HCT116 (cell line): ENCODE measurements around the gene SH3D19. TPM values are rescaled to one million over a fixed set of nuclear protein-coding genes. Genes with fewer than 3 reads are reported as not detected.

Experiments
- ATAC-seq: fragments of 200-7000 bp; cut with Tn5 transposase; 2 replicates; pipeline ENCODE4 v1.9.1; 2020; ENCODE audit warnings: mild to moderate bottlenecking, moderate library complexity
- BruUV-seq: library from RNA; stranded (reverse); fragments of 400-500 nt; replicated peaks from 2 replicates; lab custom pipeline; 2021; lab: Mats Ljungman, UMichigan
- CTCF ChIA-PET: fragments of 300-600 bp; sonication (Branson Sonifier 250); formaldehyde crosslinking; loops from one replicate; lab custom pipeline; 2021; ENCODE audit warnings: antibody characterized with exemption; lab: Charles Lee
- POLR2A ChIA-PET: fragments of 300-600, 350-600 bp; sonication (Branson Sonifier 250); formaldehyde crosslinking; loops from one replicate; lab custom pipeline; 2021; ENCODE audit warnings: antibody characterized with exemption; lab: Charles Lee
- RAD21 ChIA-PET, 2 experiments: fragments of 300-600 bp; sonication (Branson Sonifier 250); formaldehyde crosslinking; loops; one replicate each; lab custom pipeline; 2023; ENCODE audit warnings: low total read pairs in 2 of 2; ENCODE audit not compliant: uncharacterized antibody in 2 of 2, unreplicated experiment in 2 of 2, low non-redundant PET in 1 of 2; lab: Charles Lee
- DNase-seq: peaks from one replicate; pipeline ENCODE4 v3.0.0-alpha.2; 2010; ENCODE audit warnings: low read depth, low spot score
- H2AFZ ChIP-seq: fragments of 200-600 bp; shearing (Covaris generic), sonication (generic); 2 replicates; pipeline ENCODE4 v1.6.1; 2017; ENCODE audit warnings: low read depth, mixed run types, mixed read lengths, antibody characterized with exemption, low read length; ENCODE audit not compliant: poor library complexity, severe bottlenecking
- H3K27ac ChIP-seq: 2 replicates; pipeline ENCODE4 v1.5.1; 2012; ENCODE audit warnings: low read depth, low read length
- H3K27me3 ChIP-seq: fragments of 200-600 bp; sonication (generic); 2 replicates; pipeline ENCODE4 v1.6.1; 2016; ENCODE audit warnings: mixed run types, low read length, mixed read lengths; ENCODE audit not compliant: insufficient read depth
- H3K36me3 ChIP-seq, 2 experiments: fragments of 200-500 bp in 1 of 2; fragments of 200-600 bp in 1 of 2; sonication (Bioruptor generic) in 1 of 2; sonication (generic) in 1 of 2; 2 replicates each; pipeline versions ENCODE4 v1.5.1 to v1.6.1; 2014 to 2016; ENCODE audit warnings: low read length in 2 of 2, inconsistent platforms in 1 of 2, mixed read lengths in 1 of 2, mixed run types in 1 of 2; ENCODE audit not compliant: insufficient read depth in 2 of 2, control insufficient read depth in 1 of 2
- H3K4me1 ChIP-seq, 2 experiments: fragments of 200-600 bp in 1 of 2; sonication (generic) in 1 of 2; 2 replicates each; pipeline versions ENCODE4 v1.5.1 to v1.6.1; 2012 to 2017; ENCODE audit warnings: low read length in 2 of 2, inconsistent platforms in 1 of 2, mild to moderate bottlenecking in 1 of 2, mixed read lengths in 1 of 2, mixed run types in 1 of 2, moderate library complexity in 1 of 2; ENCODE audit not compliant: insufficient read depth in 2 of 2, control insufficient read depth in 1 of 2
- H3K4me2 ChIP-seq: fragments of 200-600 bp; sonication (generic); 2 replicates; pipeline ENCODE4 v1.6.1; 2017; ENCODE audit warnings: mixed run types, low read length, mixed read lengths
- H3K4me3 ChIP-seq, 2 experiments: fragments of 200-600 bp in 1 of 2; sonication (generic) in 1 of 2; replicated peaks in 1 of 2; 2 replicates each; pipeline ENCODE4 v1.5.1; 2011 to 2016; ENCODE audit warnings: low read length in 2 of 2, control low read depth in 1 of 2, low read depth in 1 of 2, mild to moderate bottlenecking in 1 of 2, mixed read lengths in 1 of 2, mixed run types in 1 of 2
- H3K79me2 ChIP-seq: fragments of 200-600 bp; sonication (generic); 2 replicates; pipeline ENCODE4 v1.6.1; 2017; ENCODE audit warnings: mild to moderate bottlenecking, mixed run types, low read length, moderate library complexity, mixed read lengths; ENCODE audit not compliant: insufficient read depth
- H3K9ac ChIP-seq: fragments of 200-600 bp; sonication (generic); 2 replicates; pipeline ENCODE4 v1.6.1; 2016; ENCODE audit warnings: low read length, mixed read lengths
- H3K9me2 ChIP-seq: fragments of 200-600 bp; sonication (generic), shearing (Covaris generic); 2 replicates; pipeline ENCODE4 v1.6.1; 2017; ENCODE audit warnings: mixed run types, mild to moderate bottlenecking, moderate library complexity; ENCODE audit not compliant: insufficient read depth
- H3K9me3 ChIP-seq, 2 experiments: fragments of 200-500 bp in 1 of 2; fragments of 200-600 bp in 1 of 2; sonication (Bioruptor generic) in 1 of 2; sonication (generic) in 1 of 2; 2 replicates each; pipeline ENCODE4 v1.6.1; 2014 to 2017; ENCODE audit warnings: low read length in 2 of 2, mixed read lengths in 2 of 2, inconsistent platforms in 1 of 2, low read depth in 1 of 2, mild to moderate bottlenecking in 1 of 2, mixed run types in 1 of 2, moderate library complexity in 1 of 2; ENCODE audit not compliant: control insufficient read depth in 1 of 2, insufficient read depth in 1 of 2
- H4K20me1 ChIP-seq: fragments of 200-600 bp; sonication (generic), shearing (Covaris generic); 2 replicates; pipeline ENCODE4 v1.6.1; 2017; ENCODE audit warnings: mixed run types, mild to moderate bottlenecking, moderate library complexity; ENCODE audit not compliant: insufficient read depth
- CBX3 ChIP-seq: IDR thresholded peaks from 2 replicates; pipeline ENCODE4 v1.6.1; 2012; ENCODE audit warnings: low read depth
- CEBPB ChIP-seq: IDR thresholded peaks from 2 replicates; pipeline ENCODE4 v1.6.1; 2012; ENCODE audit warnings: low read depth
- EGR1 ChIP-seq: IDR thresholded peaks from 2 replicates; pipeline ENCODE4 v1.6.1; 2012; ENCODE audit warnings: low read depth
- EZH2 ChIP-seq: fragments of 200-600 bp; sonication (generic); IDR thresholded peaks from 2 replicates; pipeline ENCODE4 v1.6.1; 2017; ENCODE audit warnings: antibody characterized with exemption, mixed run types
- EZH2phosphoT487 ChIP-seq: fragments of 200-600 bp; IDR thresholded peaks from 2 replicates; pipeline ENCODE4 v1.6.1; 2018; ENCODE audit warnings: antibody characterized with exemption, borderline replicate concordance
- FOSL1 ChIP-seq: IDR thresholded peaks from 2 replicates; pipeline ENCODE4 v1.6.1; 2012; ENCODE audit warnings: low read depth
- POLR2AphosphoS5 ChIP-seq: IDR thresholded peaks from 2 replicates; pipeline ENCODE4 v1.6.1; 2011; ENCODE audit warnings: mild to moderate bottlenecking, low read depth, low read length, moderate library complexity
- RAD21 ChIP-seq: IDR thresholded peaks from 2 replicates; pipeline ENCODE4 v1.6.1; 2012; ENCODE audit warnings: low read depth, mild to moderate bottlenecking
- SIN3A ChIP-seq: IDR thresholded peaks from 2 replicates; pipeline ENCODE4 v1.6.1; 2012; ENCODE audit warnings: low read depth
- SP1 ChIP-seq: IDR thresholded peaks from 2 replicates; pipeline ENCODE4 v1.6.1; 2012; ENCODE audit warnings: low read depth
- TCF7L2 ChIP-seq: IDR thresholded peaks from 2 replicates; pipeline ENCODE4 v1.7.0; 2011; ENCODE audit warnings: borderline replicate concordance, inconsistent platforms; ENCODE audit not compliant: insufficient read depth, insufficient read length; ENCODE audit errors: extremely low read depth
- ZFX ChIP-seq: fragments of 450-650 bp; IDR thresholded peaks from 2 replicates; pipeline ENCODE4 v1.6.1; 2017
- intact Hi-C: fragments of 100-400 bp; cut with micrococcal nuclease; formaldehyde crosslinking; loops from 2 replicates; pipeline ENCODE4 v1.10.0; 2022
- total RNA-seq: library from RNA; stranded (reverse); gene quantifications from one replicate; pipeline ENCODE4 v1.2.1, GENCODE V29; 2021; ENCODE audit not compliant: unreplicated experiment
- TF ChIP-seq, protein P1 (sequence below), 3 experiments: fragments of 200-600 bp in 1 of 3; sonication (generic) in 1 of 3; IDR thresholded peaks in 2 of 3; conservative IDR thresholded peaks in 1 of 3; 2 replicates each; pipeline ENCODE4 v1.5.1; 2012 to 2017; ENCODE audit warnings: low read depth in 2 of 3, low read length in 2 of 3, antibody characterized with exemption in 1 of 3, borderline replicate concordance in 1 of 3, control low read depth in 1 of 3, mild to moderate bottlenecking in 1 of 3, mixed read lengths in 1 of 3, mixed run types in 1 of 3, moderate library complexity in 1 of 3; ENCODE audit not compliant: insufficient read depth in 1 of 3
- TF ChIP-seq, protein P2 (sequence below): IDR thresholded peaks from 2 replicates; pipeline ENCODE4 v1.6.1; 2012; ENCODE audit warnings: low read depth
- TF ChIP-seq, protein P3 (sequence below): IDR thresholded peaks from 2 replicates; pipeline ENCODE4 v1.6.1; 2012

SH3D19 gene
- total RNA-seq, 1 experiment from 2014 or later: 37.5 TPM

DNA sequence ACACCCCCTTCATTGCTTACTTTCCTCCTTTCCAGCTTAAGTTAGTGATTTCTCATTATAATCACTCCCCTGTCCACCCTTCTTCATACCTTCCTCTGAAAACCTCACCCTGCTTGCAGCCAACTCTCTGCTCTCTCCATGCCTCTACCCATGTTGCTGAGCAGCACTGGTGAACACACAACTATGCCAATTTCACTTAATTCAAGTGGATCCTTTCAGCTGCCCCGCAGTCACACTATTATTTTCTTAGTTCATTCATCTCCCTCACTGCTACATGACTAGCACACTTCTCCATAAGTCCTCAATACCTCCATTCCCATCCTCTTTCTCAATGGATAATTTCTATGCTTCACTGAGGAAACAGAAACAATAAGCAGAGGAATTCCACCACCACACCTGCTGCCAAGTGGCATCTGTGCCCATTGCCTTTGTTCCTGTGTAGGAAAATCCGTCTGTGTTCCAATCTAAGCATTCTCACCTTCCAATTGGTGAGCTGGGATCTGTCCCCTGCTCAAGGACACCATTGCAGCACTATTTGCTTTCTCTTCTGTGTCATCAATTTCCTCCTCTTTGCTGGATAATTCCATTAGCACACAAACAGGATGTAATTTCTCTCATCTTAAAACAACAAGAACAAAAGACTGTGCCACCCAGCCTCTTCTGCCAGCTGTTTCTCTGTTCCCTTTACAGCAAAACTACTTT is 73.7 kb downstream of the SH3D19 start:
- ChIA-PET POLR2A (no interaction called here), RAD21 (no interaction called here), CTCF (no interaction called here)
- H4K20me1 ChIP-seq: no peaks in the 10 kb centered on the region
- H3K79me2 ChIP-seq: 0 out of 2 replicates have a peak, but pooled peaks cover 4% of the 10 kb centered on the region
- ATAC-seq: no peak
- no peaks in the 10 kb centered on the region for H3K9me3 ChIP-seq
- H3K9me2 ChIP-seq: no peaks in the 10 kb centered on the region
- H3K4me2 ChIP-seq: no peak overlapping the region
- no peak for DNase-seq
- H3K4me1 ChIP-seq: no peaks in the 10 kb centered on the region
- no peak overlapping the region for H3K27ac ChIP-seq
- no peak overlapping the region for H3K9ac ChIP-seq
- H3K4me3 ChIP-seq: no peak overlapping the region
- no peaks in the 10 kb centered on the region; a peak in 1 of 4 replicates for H3K36me3 ChIP-seq
- TF ChIP-seq, protein P1, sequence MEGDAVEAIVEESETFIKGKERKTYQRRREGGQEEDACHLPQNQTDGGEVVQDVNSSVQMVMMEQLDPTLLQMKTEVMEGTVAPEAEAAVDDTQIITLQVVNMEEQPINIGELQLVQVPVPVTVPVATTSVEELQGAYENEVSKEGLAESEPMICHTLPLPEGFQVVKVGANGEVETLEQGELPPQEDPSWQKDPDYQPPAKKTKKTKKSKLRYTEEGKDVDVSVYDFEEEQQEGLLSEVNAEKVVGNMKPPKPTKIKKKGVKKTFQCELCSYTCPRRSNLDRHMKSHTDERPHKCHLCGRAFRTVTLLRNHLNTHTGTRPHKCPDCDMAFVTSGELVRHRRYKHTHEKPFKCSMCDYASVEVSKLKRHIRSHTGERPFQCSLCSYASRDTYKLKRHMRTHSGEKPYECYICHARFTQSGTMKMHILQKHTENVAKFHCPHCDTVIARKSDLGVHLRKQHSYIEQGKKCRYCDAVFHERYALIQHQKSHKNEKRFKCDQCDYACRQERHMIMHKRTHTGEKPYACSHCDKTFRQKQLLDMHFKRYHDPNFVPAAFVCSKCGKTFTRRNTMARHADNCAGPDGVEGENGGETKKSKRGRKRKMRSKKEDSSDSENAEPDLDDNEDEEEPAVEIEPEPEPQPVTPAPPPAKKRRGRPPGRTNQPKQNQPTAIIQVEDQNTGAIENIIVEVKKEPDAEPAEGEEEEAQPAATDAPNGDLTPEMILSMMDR (IDR thresholded peaks at IDR 0.05 in 2 of 3, conservative IDR thresholded peaks at IDR 0.05 in 1 of 3; ENCODE audit: borderline replicate concordance in 1 of 3, insufficient read depth in 1 of 3, low read depth in 2 of 3, low read length in 2 of 3): no peak
- TF ChIP-seq EZH2 (no peak), EZH2phosphoT487 (no peak), EGR1 (no peak)
- no TSS peak for BruUV-seq
- no peak overlapping the region for H2AFZ ChIP-seq
- intact Hi-C loops: no loop called here
- no peaks in the 10 kb centered on the region for H3K27me3 ChIP-seq

DNA sequence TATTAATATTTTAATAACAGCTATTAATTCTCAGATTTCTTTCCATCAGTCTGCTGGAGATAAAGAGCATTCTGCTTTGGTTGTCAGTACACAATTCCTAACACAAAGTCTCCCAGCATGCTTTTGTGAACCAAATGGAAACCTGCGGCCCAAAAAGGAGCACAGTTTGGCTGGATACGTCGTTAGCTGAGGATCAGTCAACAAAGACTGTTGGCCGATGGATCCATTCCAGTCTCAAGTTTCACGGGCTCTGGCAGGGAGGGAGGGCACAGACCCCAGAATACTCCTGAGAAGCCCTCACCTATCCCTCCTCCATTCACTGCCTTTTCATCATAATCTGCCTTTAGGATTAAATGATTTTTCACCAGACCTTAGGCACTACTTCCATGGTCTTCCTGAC is 74.7 kb downstream of the SH3D19 start:
- H3K79me2 ChIP-seq: 0 out of 2 replicates have a peak, but pooled peaks cover 4% of the 10 kb centered on the region
- no peaks in the 10 kb centered on the region for H3K27me3 ChIP-seq
- no peak overlapping the region for H3K27ac ChIP-seq

More for the DNA sequence above, 74.7 kb downstream of the SH3D19 start:
- H3K9ac ChIP-seq: no peak overlapping the region
- POLR2A ChIA-PET: no interaction called here
- H4K20me1 ChIP-seq: no peaks in the 10 kb centered on the region
- RAD21 ChIA-PET: no interaction called here
- DNase-seq: no peak
- TF ChIP-seq SP1 (no peak), CBX3 (no peak), SIN3A (no peak), POLR2AphosphoS5 (no peak), EGR1 (no peak), CEBPB (no peak), TCF7L2 (no peak), ZFX (no peak), EZH2 (no peak), RAD21 (no peak), FOSL1 (no peak), EZH2phosphoT487 (no peak)
- TF ChIP-seq, protein P2, sequence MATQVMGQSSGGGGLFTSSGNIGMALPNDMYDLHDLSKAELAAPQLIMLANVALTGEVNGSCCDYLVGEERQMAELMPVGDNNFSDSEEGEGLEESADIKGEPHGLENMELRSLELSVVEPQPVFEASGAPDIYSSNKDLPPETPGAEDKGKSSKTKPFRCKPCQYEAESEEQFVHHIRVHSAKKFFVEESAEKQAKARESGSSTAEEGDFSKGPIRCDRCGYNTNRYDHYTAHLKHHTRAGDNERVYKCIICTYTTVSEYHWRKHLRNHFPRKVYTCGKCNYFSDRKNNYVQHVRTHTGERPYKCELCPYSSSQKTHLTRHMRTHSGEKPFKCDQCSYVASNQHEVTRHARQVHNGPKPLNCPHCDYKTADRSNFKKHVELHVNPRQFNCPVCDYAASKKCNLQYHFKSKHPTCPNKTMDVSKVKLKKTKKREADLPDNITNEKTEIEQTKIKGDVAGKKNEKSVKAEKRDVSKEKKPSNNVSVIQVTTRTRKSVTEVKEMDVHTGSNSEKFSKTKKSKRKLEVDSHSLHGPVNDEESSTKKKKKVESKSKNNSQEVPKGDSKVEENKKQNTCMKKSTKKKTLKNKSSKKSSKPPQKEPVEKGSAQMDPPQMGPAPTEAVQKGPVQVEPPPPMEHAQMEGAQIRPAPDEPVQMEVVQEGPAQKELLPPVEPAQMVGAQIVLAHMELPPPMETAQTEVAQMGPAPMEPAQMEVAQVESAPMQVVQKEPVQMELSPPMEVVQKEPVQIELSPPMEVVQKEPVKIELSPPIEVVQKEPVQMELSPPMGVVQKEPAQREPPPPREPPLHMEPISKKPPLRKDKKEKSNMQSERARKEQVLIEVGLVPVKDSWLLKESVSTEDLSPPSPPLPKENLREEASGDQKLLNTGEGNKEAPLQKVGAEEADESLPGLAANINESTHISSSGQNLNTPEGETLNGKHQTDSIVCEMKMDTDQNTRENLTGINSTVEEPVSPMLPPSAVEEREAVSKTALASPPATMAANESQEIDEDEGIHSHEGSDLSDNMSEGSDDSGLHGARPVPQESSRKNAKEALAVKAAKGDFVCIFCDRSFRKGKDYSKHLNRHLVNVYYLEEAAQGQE: no peak
- TF ChIP-seq, protein P3, sequence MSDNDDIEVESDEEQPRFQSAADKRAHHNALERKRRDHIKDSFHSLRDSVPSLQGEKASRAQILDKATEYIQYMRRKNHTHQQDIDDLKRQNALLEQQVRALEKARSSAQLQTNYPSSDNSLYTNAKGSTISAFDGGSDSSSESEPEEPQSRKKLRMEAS: no peak
- H3K4me2 ChIP-seq: no peak overlapping the region
- CTCF ChIA-PET: no interaction called here
- no peaks in the 10 kb centered on the region for H3K9me2 ChIP-seq
- no peaks in the 10 kb centered on the region for H3K9me3 ChIP-seq
- no TSS peak for BruUV-seq
- no peak for ATAC-seq
- intact Hi-C loops: no loop called here
- no peak overlapping the region for H2AFZ ChIP-seq
- H3K4me3 ChIP-seq: no peak overlapping the region
- H3K36me3 ChIP-seq: no peaks in the 10 kb centered on the region
- no peaks in the 10 kb centered on the region for H3K4me1 ChIP-seq
